Neural crest cell (in vitro differentiated cells): ENCODE measurements around the gene PLVAP. TPM values are rescaled to one million over a fixed set of nuclear protein-coding genes. Genes with fewer than 3 reads are reported as not detected.
A peak's percentile ranks its signal among the peaks of the same experiment; 100 is the strongest.

Experiments used
- DNase-seq: peaks from one replicate; pipeline ENCODE4 v3.0.0; 2021; ENCODE audit warnings: low read depth, mixed read lengths, low spot score
- H3K27ac Mint-ChIP-seq: one replicate; pipeline ENCODE4 v1.8.0; 2021; ENCODE audit warnings: mild to moderate bottlenecking, mixed read lengths; ENCODE audit not compliant: unreplicated experiment
- H3K27me3 Mint-ChIP-seq: 2 replicates; pipeline ENCODE4 v1.8.0; 2021; ENCODE audit warnings: low read depth, mild to moderate bottlenecking, mixed read lengths
- H3K36me3 Mint-ChIP-seq: 2 replicates; pipeline ENCODE4 v1.8.0; 2021; ENCODE audit warnings: low read depth, mild to moderate bottlenecking, mixed read lengths
- H3K4me1 Mint-ChIP-seq: 2 replicates; pipeline ENCODE4 v1.8.0; 2021; ENCODE audit warnings: mixed read lengths
- H3K4me3 Mint-ChIP-seq: one replicate; pipeline ENCODE4 v1.8.0; 2021; ENCODE audit warnings: mild to moderate bottlenecking, mixed read lengths
- H3K9me3 Mint-ChIP-seq: 2 replicates; pipeline ENCODE4 v1.8.0; 2021; ENCODE audit warnings: mixed read lengths
- total RNA-seq: library from RNA; stranded (reverse); gene quantifications from 2 replicates; pipeline ENCODE4 v1.2.1, GENCODE V29; 2021
- TF ChIP-seq, protein P1 (sequence below): fragments of 200-600 bp; sonication (generic); conservative IDR thresholded peaks from 2 replicates; pipeline ENCODE4 v1.5.0; 2021; ENCODE audit warnings: antibody characterized with exemption, mild to moderate bottlenecking

PLVAP gene
- total RNA-seq, 1 donor from 2014 or later, result 1.8 TPM

DNA sequence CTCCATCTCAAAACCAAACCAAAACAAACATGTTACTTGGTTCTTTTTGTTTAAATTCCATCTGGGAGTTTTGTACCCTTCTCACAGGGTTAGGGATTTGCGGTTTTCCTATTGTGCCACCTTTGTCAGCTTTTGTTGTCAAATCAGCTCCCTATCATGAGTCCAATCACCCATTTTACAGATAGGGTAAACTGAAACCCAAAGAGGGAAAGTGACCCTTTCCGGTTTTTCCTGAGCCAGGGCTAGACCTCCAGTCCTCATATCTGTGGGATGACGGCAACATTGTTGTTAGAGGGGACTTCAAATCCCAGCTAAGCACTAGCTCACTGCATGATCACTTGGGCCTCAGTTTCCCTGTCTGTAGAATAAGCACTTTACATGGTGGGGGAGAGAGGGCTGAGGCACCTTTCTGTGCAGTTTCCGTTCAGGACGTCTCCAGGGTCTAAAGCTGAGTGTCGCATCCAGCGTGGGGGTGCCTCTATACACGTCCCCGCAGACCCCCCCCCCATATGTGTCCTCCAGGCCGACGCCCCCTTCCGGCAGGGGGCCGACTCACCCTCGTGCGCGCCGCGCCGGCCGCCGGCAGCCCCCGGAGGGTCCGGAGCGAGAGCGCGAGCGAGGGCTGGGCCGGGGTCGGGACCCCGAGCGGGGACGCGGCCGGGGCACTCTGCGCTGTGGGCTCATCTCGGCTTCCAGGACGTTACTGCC lies 13.0 kb upstream of the PLVAP start:
- DNase-seq, result peak; percentile 26
- Mint-ChIP-seq H3K36me3 (no peaks in the 10 kb centered on the region), H3K9me3 (no peaks in the 10 kb centered on the region)

DNA sequence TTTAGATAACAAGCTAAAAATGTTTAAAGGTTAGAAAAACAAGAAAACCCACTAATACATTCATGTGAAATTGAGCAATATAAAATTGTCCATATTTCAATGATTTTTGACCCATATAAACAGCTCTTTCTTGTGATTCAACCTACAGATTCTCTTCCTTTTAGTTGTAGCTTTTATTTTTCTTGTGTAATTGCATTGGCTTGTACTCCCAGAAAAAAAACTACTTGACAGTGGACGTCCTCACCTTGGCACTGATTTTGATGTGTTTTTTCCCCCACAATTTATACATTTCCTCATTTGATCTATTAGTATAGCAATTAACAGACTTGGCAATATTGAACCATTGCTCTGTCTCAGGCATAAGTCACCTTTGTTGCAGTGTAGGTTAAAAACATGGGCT lies 12.1 kb upstream of the PLVAP start:
- Mint-ChIP-seq H3K36me3 (no peaks in the 10 kb centered on the region), H3K27ac (no peak overlapping the region), H3K4me3 (no peak overlapping the region), H3K27me3 (peaks cover 21% of the 10 kb centered on the region), H3K4me1 (peaks cover 11% of the 10 kb centered on the region), H3K9me3 (no peaks in the 10 kb centered on the region)
- TF ChIP-seq, protein P1, sequence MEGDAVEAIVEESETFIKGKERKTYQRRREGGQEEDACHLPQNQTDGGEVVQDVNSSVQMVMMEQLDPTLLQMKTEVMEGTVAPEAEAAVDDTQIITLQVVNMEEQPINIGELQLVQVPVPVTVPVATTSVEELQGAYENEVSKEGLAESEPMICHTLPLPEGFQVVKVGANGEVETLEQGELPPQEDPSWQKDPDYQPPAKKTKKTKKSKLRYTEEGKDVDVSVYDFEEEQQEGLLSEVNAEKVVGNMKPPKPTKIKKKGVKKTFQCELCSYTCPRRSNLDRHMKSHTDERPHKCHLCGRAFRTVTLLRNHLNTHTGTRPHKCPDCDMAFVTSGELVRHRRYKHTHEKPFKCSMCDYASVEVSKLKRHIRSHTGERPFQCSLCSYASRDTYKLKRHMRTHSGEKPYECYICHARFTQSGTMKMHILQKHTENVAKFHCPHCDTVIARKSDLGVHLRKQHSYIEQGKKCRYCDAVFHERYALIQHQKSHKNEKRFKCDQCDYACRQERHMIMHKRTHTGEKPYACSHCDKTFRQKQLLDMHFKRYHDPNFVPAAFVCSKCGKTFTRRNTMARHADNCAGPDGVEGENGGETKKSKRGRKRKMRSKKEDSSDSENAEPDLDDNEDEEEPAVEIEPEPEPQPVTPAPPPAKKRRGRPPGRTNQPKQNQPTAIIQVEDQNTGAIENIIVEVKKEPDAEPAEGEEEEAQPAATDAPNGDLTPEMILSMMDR, result no peak
- no peak for DNase-seq

More for the DNA sequence above, 13.0 kb upstream of the PLVAP start:
- peaks cover 21% of the 10 kb centered on the region for H3K27me3 Mint-ChIP-seq
- H3K4me3 Mint-ChIP-seq, result peak overlapping the region; percentile 93
- TF ChIP-seq, protein P1, result peak; percentile 42
- H3K4me1 Mint-ChIP-seq, result peaks cover 12% of the 10 kb centered on the region
- no peak overlapping the region for H3K27ac Mint-ChIP-seq

DNA sequence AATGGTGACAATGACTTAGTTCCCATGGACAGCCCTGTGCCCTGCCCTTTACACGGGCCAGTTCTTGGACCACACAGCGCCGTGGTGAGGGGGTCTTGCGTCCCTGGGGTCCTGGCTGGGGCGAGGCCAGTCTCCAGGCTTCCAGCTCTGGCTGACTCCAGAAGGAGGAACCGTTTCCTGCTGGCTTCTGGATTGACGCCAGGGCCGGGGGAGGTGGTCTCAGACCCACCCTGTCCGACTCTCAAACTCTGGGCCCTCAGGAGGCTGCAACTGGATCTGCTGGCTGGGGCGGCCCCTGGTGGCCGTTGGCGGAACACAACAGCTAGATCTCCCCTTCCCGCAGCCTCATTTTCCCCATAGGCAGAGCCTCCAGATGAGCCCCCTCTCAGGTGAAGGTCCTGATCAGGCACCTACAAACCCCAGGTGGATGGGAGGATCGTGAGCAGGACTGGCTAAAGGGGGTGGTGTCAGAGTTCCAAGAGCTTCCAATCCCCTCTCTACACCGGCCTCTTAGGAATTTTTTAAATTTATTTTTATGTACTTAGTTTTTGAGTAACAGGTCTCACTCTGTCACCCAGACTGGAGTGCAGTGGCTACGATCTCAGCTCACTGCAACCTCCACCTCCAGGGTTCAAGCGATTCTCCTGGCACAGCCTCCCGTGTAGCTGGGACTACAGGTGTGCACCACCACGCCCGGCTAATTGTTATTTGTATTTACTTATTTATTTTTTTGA lies 8.9 kb upstream of the PLVAP start:
- TF ChIP-seq, protein P1, result peak; percentile 88
- no peak overlapping the region for H3K27ac Mint-ChIP-seq
- H3K27me3 Mint-ChIP-seq, result peaks cover 21% of the 10 kb centered on the region
- peak; percentile 67 for DNase-seq
- peaks cover 12% of the 10 kb centered on the region for H3K4me1 Mint-ChIP-seq
- no peaks in the 10 kb centered on the region for H3K36me3 Mint-ChIP-seq
- no peaks in the 10 kb centered on the region for H3K9me3 Mint-ChIP-seq
- peak overlapping the region; percentile 62 for H3K4me3 Mint-ChIP-seq

DNA sequence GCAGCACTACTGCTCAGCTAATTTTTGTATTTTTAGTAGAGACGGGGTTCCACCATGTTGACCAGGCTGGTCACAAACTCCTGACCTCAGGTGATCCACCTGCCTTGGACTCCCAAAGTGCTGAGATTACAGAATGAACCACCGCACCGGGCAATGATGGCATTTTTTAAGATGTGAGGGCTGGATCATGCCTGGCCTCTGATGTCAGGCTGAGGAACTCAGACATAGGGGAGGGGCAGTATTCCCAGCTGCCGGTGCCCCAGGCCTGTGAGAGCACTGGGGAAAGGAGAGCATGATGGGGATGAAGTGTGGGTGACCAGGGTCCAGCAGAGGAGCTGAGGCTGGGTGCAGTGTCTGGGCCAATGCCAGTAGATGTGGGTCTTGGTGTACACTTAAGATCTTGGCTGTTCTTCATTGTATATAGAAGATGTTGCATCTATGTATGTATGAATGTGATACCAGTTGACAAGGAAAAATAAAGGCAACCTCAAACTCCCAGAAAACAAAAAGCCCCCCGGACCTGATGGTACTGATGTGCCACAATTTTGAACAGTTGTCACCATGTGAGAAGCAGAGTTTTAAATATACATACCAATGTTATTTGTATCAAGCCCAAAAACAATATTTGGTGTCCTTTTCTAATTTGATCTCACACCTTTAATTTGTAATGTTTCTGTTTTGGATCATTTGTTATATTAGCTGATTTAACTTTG lies 3.4 kb upstream of the PLVAP start:
- H3K27me3 Mint-ChIP-seq, result no peaks in the 10 kb centered on the region
- peaks cover 3% of the 10 kb centered on the region for H3K9me3 Mint-ChIP-seq
- TF ChIP-seq, protein P1, result no peak
- no peak overlapping the region for H3K4me3 Mint-ChIP-seq
- no peaks in the 10 kb centered on the region for H3K36me3 Mint-ChIP-seq
- no peak for DNase-seq
- no peak overlapping the region for H3K27ac Mint-ChIP-seq
- H3K4me1 Mint-ChIP-seq, result peaks cover 35% of the 10 kb centered on the region

DNA sequence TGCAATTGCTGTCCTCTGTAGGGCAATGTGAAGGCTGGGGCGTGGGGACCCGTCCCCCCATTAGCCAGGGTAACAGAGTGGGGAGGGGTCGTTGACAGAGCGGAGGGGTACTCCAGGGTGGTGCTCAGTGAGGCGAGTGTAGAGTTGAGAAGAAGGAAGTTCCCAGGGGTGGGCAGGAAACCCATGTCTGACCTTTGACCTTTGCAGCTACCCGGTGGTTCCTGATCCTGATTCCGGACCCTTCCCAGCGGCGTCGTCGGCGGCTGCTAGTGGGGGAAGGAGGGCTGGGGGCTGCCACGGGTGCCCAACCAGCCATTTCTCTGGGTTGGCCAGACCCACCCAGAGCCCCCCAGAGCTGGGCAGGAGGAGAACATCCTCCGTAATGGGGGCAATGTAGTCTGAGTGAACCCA lies 2.1 kb upstream of the PLVAP start:
- TF ChIP-seq, protein P1, result no peak
- Mint-ChIP-seq H3K27me3 (no peaks in the 10 kb centered on the region), H3K27ac (peak overlapping the region; percentile 84), H3K36me3 (no peaks in the 10 kb centered on the region), H3K4me3 (no peak overlapping the region), H3K4me1 (peaks cover 35% of the 10 kb centered on the region), H3K9me3 (peaks cover 3% of the 10 kb centered on the region)
- peak; percentile 38 for DNase-seq
